ENCODE data around the gene TCEAL1. TPM values are rescaled to one million over a fixed set of nuclear protein-coding genes. Genes with fewer than 3 reads are reported as not detected.

The TCEAL1 gene
- total RNA-seq, 1 experiment from 2014 or later, result not detected

Other genes starting within 250 kb of the TCEAL1 start
- gene RAB40A, start 109.5 kb upstream of the TCEAL1 start, total RNA-seq (2021; ENCODE audit: unreplicated experiment), result not detected
- gene TCEAL4, start 43.5 kb upstream of the TCEAL1 start, total RNA-seq (2021; ENCODE audit: unreplicated experiment), result 23.5 TPM
- gene TCEAL3, start 21.0 kb upstream of the TCEAL1 start, total RNA-seq (2021; ENCODE audit: unreplicated experiment), result not detected
- 308 TPM for gene MORF4L2, start 57.7 kb downstream of the TCEAL1 start, total RNA-seq (2021; ENCODE audit: unreplicated experiment)
- gene TMEM31, start 81.9 kb downstream of the TCEAL1 start, total RNA-seq (2021; ENCODE audit: unreplicated experiment), result not detected
- gene PLP1, start 147.9 kb downstream of the TCEAL1 start, total RNA-seq (2021; ENCODE audit: unreplicated experiment), result not detected
- gene RAB9B, start 203.3 kb downstream of the TCEAL1 start, total RNA-seq (2021; ENCODE audit: unreplicated experiment), result 0.05 TPM